Cardiac fibroblast (primary cell): Measurements from ENCODE around the gene ZNF83.
A peak's percentile ranks its signal among the peaks of the same experiment; 100 is the strongest.
"Not testable (repeated sequence)": the region's sequence is repeated elsewhere in the genome, so short reads cannot be mapped to it uniquely, and the experiment has no call there.

Source experiments
- DNase-seq, 2 donors: peaks; one replicate each; pipeline versions ENCODE4 v3.0.0 to v3.0.0-alpha.2; 2010; ENCODE audit warnings: low read depth in 2 of 2
- H3K4me3 ChIP-seq, 2 donors: replicated peaks in 1 of 2; 1 replicate in 1 of 2; 2 replicates in 1 of 2; pipeline ENCODE4 v1.5.1; 2011; ENCODE audit warnings: low read depth in 2 of 2, low read length in 2 of 2, mild to moderate bottlenecking in 2 of 2, moderate library complexity in 1 of 2
- TF ChIP-seq, protein P1 (sequence below): IDR thresholded peaks from one replicate; pipeline ENCODE4 v1.5.1; 2011; ENCODE audit warnings: low read depth, mild to moderate bottlenecking, low read length, inconsistent platforms

ZNF83 gene

DNA sequence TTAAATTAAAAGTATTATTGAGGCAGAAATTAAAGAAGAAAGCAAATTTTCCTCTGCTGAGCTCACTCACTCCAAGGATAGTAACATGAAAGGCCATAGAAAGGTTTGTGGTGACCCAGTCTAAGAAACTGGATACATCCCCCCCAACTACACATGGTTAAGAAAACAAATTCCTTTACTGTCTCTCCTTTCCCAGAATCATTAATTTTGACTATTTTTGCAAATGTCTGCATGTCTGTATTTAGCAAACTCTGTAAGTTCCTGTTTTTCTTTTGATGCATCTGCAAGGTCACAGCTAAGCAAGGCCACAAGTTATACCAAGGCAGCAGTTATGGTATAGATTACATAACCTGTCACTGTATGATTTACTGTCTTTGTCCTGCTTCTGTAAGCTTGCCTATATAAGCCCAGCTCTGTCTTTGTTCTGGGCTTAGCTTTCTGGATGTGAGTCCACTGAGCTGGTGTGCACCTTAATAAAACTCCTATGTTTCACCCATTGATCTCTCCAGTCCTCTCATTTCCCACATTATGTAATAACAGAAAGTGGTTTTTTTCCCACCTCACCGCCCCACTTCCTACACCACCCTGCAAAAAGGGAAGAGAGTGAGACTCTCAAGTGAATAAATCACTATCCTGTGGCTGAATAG lies 8.5 kb upstream of the ZNF83 start:
- TF ChIP-seq, protein P1, sequence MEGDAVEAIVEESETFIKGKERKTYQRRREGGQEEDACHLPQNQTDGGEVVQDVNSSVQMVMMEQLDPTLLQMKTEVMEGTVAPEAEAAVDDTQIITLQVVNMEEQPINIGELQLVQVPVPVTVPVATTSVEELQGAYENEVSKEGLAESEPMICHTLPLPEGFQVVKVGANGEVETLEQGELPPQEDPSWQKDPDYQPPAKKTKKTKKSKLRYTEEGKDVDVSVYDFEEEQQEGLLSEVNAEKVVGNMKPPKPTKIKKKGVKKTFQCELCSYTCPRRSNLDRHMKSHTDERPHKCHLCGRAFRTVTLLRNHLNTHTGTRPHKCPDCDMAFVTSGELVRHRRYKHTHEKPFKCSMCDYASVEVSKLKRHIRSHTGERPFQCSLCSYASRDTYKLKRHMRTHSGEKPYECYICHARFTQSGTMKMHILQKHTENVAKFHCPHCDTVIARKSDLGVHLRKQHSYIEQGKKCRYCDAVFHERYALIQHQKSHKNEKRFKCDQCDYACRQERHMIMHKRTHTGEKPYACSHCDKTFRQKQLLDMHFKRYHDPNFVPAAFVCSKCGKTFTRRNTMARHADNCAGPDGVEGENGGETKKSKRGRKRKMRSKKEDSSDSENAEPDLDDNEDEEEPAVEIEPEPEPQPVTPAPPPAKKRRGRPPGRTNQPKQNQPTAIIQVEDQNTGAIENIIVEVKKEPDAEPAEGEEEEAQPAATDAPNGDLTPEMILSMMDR: no peak
- DNase-seq: no peak
- H3K4me3 ChIP-seq: no peak overlapping the region

DNA sequence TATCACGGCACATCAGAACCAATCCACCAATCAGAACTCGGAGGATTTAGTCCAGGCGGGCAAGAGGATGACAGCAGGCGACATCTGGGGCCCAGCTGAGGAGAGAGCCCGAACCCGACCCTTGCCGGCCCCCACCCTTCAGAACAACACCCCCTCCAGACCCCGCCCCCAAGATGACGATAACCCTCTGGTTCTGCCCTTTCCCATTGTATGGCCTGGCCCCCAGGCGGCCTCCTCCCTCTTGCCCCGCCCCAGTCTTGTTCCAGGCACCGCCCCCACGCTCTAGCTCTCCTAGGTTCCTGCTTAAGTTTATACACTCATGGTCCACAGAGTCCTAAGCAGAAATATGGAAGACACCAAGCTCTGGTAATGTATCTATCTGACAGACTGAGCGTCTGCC lies 2.8 kb upstream of the ZNF83 start:
- TF ChIP-seq, protein P1: no peak
- no peak for DNase-seq
- no peak overlapping the region for H3K4me3 ChIP-seq

DNA sequence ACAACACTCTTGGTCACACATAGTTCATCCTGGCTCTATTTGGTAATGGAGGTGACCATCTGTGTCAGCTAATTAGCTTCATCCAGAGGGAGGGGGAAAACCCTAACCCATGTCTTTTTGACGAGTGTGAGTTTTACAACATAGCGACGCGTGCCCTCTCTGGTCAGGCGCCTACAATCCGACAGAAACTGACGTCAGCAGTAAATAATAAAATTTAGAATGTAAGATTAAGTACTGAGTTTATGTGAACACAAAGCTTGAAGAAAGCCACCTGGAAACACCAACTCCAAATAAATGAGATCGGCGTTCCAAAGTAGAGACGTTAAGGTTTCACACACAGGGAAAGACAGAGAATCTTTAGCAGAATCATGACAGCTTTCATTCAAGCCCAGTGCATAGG lies 1.8 kb upstream of the ZNF83 start:
- DNase-seq: no peak
- TF ChIP-seq, protein P1: no peak
- no peak overlapping the region for H3K4me3 ChIP-seq

DNA sequence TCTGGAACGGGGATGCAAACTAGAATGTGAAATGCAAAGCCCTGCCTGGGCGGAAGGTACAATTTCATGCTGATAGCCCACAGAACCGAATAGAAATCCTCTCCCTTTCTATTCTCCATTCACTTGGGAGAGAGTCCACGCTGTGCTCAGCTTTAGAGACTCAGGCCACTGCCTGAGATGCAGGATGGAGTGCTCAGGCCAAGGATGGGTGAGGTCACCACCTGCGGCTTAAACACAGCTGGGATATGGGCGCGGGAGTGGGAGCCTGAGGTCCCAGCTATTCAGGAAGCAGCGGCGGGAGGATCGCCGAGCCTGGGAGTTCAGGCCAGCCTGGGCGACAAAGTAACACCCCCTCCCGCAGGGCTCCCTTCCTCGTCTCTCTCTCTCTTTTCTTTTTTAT lies 446 bp upstream of the ZNF83 start:
- TF ChIP-seq, protein P1: no peak
- no peak for DNase-seq
- peak overlapping the region; percentile 51 to 78 for H3K4me3 ChIP-seq

DNA sequence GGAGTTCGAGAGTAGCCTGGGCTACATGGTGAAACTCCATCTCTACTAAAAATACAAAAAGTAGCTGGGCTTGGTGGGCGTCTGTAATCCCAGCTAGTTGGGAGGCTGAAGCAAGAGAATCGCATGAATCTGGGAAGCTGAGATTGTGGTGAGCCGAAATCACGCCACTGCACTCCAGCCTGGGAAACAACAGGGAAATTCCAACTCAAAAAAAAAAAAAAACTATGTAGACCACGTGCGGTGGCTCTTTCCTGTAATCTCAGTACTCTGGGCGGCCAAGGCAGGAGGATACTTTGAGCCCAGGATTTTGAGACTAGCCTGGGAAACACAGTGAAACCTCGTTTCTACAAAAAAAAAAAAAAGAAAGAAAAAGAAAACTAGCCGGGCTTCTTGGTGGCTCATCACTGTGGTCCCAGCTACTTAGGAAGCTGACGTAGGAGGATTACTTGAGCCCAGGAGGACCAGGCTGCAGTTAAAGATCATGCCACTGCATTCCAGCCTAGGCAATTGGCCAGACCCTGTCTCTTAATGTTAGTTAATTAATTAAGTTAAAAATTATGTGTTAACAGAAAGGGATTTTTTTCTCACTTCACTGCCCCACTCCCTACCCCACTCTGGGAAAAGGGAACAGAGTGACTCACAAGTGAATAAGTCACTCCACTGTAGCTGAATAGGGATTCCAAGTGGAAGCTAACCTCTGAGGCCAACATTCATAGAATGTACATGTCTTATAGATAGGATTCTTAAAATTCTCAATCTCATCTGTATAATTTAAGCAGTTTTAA lies 2.2 kb downstream of the ZNF83 start:
- no peak overlapping the region for H3K4me3 ChIP-seq
- DNase-seq: no peak
- TF ChIP-seq, protein P1: no peak

DNA sequence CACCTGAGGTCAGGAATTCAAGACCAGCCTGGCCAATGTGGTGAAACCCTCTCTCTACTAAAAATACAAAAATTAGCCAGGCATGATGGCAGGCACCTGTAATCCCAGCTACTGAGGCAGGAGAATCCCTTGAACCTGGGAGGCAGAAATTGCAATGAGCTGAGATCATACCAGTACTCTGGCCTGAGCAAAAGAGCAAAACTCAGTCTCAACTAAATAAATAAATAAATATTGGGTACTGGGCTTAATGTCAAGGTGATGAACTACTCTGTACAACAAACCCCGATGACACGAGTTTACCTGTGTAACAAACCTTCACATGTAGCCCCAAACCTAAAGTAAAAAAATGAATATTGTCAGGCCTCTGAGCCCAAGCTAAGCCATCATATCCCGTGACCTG lies 10.7 kb downstream of the ZNF83 start:
- not testable (repeated sequence) for H3K4me3 ChIP-seq, DNase-seq

DNA sequence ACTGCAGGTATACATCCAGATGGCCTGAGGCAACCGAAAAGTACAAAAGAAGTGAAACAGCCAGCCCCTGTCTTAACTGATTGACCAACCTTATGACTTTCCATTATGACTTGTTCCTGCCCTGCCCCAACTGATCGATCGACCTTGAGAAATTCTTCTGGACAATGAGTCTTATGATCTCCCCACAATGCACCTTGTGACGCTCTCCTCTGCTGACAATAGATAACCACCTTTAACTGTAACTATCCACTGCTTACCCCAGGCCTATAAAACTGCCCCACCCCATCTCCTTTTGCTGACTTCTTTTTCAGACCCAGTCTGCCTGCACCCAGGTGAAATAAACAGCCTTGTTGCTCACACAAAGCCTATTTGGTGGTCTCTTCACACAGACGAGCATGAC lies 11.2 kb downstream of the ZNF83 start:
- DNase-seq: no peak
- TF ChIP-seq, protein P1: no peak
- no peak overlapping the region for H3K4me3 ChIP-seq
